ENCODE measurements around the gene ZMYND19. TPM values are rescaled to one million over a fixed set of nuclear protein-coding genes. Genes with fewer than 3 reads are reported as not detected.
A peak's percentile ranks its signal among the peaks of the same experiment; 100 is the strongest.

Gene ZMYND19
- total RNA-seq, 1 donor from 2014 or later = 30.4 TPM

DNA sequence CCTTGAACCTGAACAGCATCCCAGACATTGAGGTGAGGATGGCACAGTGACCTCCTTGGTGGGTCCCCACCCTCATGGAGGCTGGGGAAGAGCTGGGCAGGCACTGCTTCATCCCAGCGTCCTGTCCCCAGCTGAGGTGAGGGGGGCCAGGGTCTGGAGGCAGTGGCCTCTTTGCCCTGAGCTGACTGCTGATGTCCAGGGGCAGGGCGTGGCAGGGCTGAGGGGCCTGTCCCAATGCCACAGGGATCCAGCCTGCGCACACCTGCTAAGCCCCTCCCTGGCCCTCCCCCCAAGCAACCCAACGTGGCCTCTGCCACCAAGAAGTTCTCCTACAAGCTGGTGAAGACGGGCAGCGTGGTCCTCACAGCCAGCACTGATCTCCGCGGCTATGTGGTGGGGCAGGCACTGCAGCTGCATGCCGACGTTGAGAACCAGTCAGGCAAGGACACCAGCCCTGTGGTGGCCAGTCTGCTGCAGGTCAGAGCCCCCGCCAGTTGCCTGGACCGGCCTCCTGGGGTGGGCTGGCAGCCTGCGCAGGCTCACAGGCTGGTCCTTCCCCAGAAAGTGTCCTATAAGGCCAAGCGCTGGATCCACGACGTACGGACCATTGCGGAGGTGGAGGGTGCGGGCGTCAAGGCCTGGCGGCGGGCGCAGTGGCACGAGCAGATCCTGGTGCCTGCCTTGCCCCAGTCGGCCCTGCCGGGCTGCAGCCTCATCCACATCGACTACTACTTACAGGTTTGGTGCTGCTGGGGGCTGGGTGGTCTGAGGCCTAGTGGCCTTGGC lies 23.6 kb upstream of the ZMYND19 start:
- H3K4me3 ChIP-seq (ENCODE audit: low read depth, low read length) = no peak overlapping the region
- DNase-seq (ENCODE audit: low read depth) = no peak
- TF ChIP-seq CTCF (conservative IDR thresholded peaks at IDR 0.05; ENCODE audit: low read depth, low read length) = no peak

DNA sequence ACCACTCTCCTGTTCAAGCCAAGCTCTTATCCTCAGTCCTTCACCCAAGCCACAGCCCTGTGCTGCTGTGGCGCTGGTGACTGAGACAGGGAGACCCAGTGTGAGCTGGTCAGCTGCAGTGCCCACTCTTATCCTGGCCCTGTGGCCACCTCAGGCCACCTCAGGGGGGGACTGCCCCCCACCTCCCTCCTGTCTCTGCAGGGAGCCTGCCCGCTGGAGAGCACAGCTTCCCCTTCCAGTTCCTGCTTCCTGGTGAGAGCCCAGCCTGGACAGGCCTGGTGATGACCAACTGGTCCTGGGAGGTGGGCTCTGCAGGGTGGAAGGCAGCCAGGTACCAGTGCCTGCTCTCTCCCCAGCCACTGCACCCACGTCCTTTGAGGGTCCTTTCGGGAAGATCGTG lies 22.9 kb upstream of the ZMYND19 start:
- DNase-seq (ENCODE audit: low read depth) = no peak
- TF ChIP-seq CTCF (conservative IDR thresholded peaks at IDR 0.05; ENCODE audit: low read depth, low read length) = no peak
- no peak overlapping the region for H3K4me3 ChIP-seq (ENCODE audit: low read depth, low read length)

DNA sequence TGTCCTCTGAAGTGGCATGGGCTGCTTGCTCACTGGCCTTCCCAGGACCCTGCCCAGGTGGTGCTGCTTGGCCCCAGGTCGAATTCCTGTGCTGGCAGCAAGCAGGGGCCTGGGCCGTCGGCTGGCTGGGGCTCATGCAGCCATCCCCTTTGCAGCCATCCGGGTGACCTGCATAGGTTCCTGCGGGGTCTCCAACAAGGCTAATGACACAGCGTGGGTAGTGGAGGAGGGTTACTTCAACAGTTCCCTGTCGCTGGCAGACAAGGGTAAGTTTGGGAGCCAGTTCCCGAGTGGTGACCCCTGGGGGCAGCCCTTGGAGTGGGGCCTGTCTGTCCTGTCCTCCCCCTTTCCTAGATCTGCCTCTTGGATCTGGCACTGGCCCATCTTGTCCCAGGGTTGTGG lies 22.4 kb upstream of the ZMYND19 start:
- no peak for TF ChIP-seq CTCF (conservative IDR thresholded peaks at IDR 0.05; ENCODE audit: low read depth, low read length)
- no peak overlapping the region for H3K4me3 ChIP-seq (ENCODE audit: low read depth, low read length)
- no peak for DNase-seq (ENCODE audit: low read depth)

DNA sequence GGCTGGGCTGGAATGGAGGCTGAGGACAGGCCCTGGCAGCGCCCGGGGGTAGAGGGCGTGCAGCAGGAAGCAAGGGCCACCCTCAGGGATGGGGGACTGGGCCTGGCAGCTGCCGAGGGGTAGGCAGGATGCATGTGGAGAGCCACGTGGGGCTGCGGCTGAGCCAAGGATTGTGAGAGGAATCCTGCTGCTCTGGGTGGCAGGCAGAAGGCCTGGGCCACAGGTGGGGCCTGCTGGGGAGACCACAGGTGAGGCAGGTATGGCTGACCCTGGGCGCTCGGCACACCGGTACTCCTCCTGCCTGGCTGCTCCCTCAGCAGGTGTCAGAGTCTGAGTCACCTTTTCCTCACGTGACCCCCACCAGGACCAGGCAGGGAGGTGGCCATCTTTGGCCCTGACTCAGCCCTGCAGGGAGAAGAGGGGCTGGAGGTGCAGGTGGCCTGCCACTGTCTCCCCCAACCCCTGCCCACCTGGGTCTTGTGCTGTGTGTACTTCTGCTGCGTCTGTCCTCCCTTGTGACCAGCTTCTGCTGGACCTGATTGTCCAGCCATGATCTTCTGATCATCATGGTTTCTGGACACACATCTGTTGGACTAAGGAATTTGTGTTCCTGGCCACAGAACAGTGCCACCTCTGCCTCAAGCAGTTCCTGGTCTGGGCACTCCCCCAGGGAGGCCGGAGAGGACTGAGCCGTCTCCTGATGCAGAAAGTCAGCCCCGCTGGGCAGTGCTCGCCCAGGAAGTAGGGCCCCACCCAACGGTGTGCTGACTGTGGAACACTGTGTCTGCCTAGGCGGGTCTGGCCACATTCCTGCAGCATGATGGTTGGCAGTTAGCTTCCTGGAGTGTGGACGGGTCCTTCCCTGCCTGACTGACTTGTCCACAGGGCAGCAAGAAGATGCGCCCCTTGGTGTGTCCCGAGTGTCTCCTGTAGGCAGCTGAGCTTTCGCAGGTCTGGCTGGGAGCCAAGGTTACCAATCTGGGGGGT lies 21.6 kb upstream of the ZMYND19 start:
- H3K4me3 ChIP-seq (ENCODE audit: low read depth, low read length) = peak overlapping the region; percentile 19
- no peak for TF ChIP-seq CTCF (conservative IDR thresholded peaks at IDR 0.05; ENCODE audit: low read depth, low read length)
- peak; percentile 61 for DNase-seq (ENCODE audit: low read depth)

GRCh38 chr9:137610944-137611343 lies 20.6 kb upstream of the ZMYND19 start:
- H3K4me3 ChIP-seq (ENCODE audit: low read depth, low read length) = no peak overlapping the region
- DNase-seq (ENCODE audit: low read depth) = no peak
- TF ChIP-seq CTCF (conservative IDR thresholded peaks at IDR 0.05; ENCODE audit: low read depth, low read length) = no peak

GRCh38 chr9:137607141-137607857 lies 17.0 kb upstream of the ZMYND19 start:
- no peak for TF ChIP-seq CTCF (conservative IDR thresholded peaks at IDR 0.05; ENCODE audit: low read depth, low read length)
- peak overlapping the region; percentile 78 for H3K4me3 ChIP-seq (ENCODE audit: low read depth, low read length)
- DNase-seq (ENCODE audit: low read depth) = no peak
